Measurements from ENCODE around the gene DBN1.

DNA sequence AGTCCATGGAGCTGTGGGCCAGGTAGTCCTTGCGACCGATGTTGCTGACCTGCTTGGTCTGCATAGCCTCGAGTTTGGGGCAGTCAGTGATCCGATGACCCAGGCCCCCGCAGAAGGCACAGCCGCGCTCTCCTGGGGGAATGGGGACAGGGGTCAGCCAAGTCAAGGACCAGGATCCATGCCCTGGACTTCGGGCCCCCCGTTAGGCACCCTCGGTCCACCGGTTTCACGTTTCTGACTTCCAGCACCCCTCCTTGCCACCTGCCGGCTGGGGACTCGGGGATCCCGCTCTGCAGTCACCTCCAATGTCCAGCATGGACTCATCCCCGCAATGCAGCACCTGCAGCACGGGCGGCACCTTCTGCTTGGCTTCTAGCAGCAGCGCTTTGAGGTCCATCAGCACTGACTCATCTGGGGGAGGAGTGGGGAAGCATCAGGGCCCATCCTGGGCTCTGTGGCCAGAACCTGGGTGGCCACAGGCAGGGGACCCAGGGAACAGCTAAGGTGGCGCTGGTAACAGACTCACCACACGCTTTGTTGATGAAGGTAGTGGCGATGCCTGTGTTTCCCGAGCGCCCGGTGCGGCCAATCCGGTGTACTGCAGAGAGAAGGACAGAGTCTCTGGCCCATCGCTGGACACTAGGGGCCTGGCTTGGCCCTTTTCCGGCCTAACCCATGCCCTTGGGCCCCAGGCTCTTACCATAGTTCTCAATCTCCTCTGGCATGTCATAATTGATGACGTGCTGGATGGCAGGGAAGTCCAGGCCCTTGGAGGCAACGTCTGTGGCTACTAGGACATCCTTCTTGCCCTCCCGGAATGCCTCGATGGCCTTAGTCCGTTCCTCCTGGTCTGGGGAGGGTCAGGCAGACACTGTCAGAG lies 38.6 kb upstream of the DBN1 start:
- TF ChIP-seq CTCF (IDR thresholded peaks at IDR 0.05) (no peak), POLR2A (IDR thresholded peaks at IDR 0.05) (no peak)
